Renal cortical epithelial cell (primary cell): Measurements from ENCODE around the gene ZMAT3. TPM values are rescaled to one million over a fixed set of nuclear protein-coding genes. Genes with fewer than 3 reads are reported as not detected.

Experiments
- total RNA-seq: library from RNA; depleted of rRNA; stranded (reverse); fragments of >200 nt; gene quantifications from 2 replicates; pipeline ENCODE4 v1.2.3, GENCODE V29; 2014

ZMAT3 gene
- total RNA-seq, 1 donor from 2014 or later: 96.9 TPM

Other genes with a start within 250 kb of the ZMAT3 start
- 31.3 and 40.1 TPM in 2 replicates for gene PIK3CA, start 76.5 kb upstream of the ZMAT3 start, total RNA-seq
- under 0.01 and 2.1 TPM in 2 replicates for gene KCNMB3, start 179.3 kb upstream of the ZMAT3 start, total RNA-seq